Stimulated activated CD8-positive, alpha-beta memory T cell treated with anti-CD3 and anti-CD28 coated beads, Interleukin-12 subunit alpha, Interleukin-12 subunit beta, amount 100 ng/mL, for 4 hours (primary cell): ENCODE results near the gene PITRM1.
"Not testable (repeated sequence)": the region's sequence is repeated elsewhere in the genome, so short reads cannot be mapped to it uniquely, and the experiment has no call there.

ENCODE experiments used
- DNase-seq: peaks from one replicate; pipeline ENCODE4 v3.0.0-alpha.2; 2020; ENCODE audit warnings: low read depth

The PITRM1 gene

GRCh38 chr10:3122034-3122433, 50.5 kb downstream of the PITRM1 start:
- no peak for DNase-seq

DNA sequence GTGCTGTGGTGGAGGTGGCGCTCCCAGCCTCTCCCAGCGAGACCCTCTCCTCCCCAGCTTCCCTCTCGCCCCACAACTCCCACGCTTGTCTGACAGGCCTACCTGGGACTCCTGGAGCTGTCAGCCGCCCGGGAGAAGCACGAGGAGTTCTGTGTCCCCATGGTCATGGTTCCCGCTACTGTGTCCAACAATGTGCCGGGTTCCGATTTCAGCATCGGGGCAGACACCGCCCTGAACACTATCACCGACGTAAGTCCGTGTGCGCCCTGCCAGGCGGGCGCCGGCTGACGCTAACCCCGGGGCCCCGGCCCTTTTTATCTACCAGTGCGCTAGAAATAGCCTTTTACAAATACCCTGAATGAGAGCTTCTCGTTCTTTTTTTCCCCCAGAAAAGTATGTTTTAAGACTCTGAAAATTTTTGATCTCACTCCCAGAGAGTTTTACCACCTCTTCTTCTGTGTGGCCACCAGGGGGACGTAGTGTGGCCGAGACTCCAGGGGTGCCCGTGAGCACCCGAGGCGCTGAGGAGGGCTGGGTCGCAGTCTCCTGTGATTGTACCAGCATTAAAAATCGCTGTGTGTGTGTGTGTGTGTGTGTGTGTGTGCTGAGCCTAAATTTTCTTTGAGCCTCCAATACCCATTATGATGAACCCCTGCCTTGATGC, 52.7 kb downstream of the PITRM1 start:
- DNase-seq: no peak

- no peak for DNase-seq
Measured at GRCh38 chr10:3118641-3119091, 53.9 kb downstream of the PITRM1 start.

GRCh38 chr10:3117486-3117885, 55.1 kb downstream of the PITRM1 start:
- DNase-seq: no peak

- no peak for DNase-seq
Measured at GRCh38 chr10:3116508-3117100, 56.0 kb downstream of the PITRM1 start.

- no peak for DNase-seq
Measured at GRCh38 chr10:3115685-3116084, 56.9 kb downstream of the PITRM1 start.

GRCh38 chr10:3113343-3113720, 59.2 kb downstream of the PITRM1 start:
- no peak for DNase-seq

GRCh38 chr10:3111621-3112163, 60.9 kb downstream of the PITRM1 start:
- no peak for DNase-seq

DNA sequence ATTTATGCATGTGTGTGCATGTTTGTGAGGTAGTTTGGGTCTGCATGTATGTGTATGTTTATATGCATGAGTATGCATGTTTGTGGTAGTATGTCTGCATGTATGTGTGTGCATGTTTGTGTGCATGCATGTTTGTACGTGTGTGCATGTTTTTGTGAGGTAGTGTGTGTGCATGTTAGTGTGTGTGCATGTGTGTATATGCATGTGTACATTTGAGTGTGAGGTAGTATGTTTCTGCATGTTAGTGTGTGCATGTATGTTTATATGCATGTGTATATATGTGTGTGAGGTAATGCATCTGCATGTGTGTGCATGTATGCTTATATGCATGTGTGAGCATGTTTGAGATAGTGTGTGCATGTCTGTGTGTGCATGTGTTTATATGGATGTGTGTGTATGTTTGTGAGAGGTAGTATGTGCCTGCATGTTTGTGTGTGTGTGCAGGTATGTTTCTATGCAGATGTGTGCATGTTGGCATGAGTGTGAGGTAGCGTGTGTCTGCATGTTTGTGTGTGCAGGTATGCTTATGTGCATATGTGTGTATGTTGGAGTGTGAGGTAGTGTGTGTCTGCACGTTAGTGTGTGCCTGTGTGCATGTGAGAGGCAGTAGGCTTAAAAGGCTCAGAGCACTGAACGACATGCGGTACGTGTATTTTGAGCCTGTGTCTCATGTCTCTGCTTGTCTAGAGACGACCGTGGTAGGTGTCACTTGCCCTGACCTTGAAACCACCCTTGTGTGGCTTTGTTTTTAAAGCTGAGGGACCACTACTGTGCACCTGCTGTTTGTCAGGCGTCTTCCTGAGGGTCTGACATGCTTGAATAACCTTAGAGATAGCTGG, 61.6 kb downstream of the PITRM1 start:
- DNase-seq: no peak

GRCh38 chr10:3109633-3110032, 62.9 kb downstream of the PITRM1 start:
- DNase-seq: no peak

DNA sequence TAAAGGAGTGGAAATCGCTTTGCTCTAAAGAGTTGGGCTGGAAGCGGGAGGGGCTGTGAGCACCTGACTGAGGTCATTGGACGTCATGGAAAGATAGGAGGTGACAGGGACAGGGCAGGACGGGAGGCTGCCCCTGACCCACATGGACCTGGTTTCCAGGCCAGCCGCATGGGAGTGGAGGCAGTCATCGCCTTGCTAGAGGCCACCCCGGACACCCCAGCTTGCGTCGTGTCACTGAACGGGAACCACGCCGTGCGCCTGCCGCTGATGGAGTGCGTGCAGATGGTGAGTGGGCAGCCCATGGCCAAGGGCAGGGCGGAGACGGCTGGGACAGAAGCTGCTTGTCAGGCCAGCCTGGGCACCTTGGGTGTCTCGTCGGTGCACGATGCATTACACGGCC, 63.4 kb downstream of the PITRM1 start:
- no peak for DNase-seq

DNA sequence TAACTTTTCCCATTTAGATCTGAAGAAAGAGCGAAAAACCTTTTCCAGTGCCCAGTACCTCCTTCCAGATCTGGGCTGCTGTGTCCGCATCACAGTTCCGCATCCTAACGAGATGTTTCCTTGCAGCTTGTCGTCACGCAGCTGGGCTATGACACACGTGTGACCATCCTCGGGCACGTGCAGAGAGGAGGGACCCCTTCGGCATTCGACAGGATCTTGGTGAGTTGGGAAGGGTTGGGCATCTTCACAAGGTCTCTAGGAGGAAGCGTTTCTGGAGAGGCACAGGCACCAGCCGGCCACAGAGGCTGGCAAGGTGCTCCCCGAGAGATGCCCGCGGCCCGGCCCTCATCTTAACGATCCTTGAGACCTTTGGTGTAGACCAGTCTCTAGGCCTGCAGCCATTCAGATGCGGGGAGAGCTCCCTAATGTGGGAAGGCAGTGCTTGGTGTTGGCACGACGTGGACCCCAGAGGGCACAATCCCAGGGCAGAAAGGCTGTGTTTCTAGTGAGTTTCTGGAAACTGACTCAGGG, 63.9 kb downstream of the PITRM1 start:
- no peak for DNase-seq

DNA sequence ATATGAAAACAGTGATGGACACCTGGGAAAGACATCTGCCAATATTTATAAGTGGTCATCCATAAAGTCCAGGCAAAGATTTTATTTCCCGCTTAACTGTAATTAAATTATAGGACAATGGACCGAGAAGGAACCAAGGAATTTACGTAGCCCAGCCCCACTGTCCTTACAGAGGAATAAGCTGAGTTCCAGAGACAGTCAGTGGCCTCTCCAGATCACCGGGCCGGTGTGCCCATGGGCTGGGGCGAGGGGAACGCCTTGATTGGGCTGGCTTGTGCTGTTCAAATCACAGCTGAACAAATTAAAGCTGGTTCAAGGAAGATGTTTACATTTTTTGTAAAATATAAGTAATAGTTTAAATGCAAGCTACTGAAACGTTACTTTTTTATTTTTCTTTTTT, 64.5 kb downstream of the PITRM1 start:
- no peak for DNase-seq

GRCh38 chr10:3107426-3107961, 65.1 kb downstream of the PITRM1 start:
- DNase-seq: no peak

DNA sequence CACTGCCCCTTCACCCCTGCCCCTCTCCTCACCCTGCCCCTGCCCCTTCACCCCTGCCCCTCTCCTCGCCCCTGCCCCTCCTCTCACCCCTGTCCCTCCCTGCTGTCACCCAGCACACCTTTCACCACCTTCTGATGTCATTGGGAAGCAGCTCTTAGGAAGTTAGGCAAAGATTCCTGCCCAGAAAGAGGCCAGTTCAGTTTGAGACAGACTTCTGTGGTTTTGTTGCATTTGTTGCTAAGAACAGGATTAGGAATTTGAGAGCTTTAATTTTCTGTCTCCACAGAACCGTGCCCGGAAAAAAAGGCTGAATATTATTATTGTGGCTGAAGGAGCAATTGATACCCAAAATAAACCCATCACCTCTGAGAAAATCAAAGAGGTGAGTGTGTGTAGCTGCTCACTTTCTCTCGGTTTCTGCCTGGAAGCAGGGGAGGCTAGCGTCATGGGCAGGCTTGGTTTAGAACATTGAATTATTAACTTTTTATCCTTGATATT, 65.6 kb downstream of the PITRM1 start:
- no peak for DNase-seq

DNA sequence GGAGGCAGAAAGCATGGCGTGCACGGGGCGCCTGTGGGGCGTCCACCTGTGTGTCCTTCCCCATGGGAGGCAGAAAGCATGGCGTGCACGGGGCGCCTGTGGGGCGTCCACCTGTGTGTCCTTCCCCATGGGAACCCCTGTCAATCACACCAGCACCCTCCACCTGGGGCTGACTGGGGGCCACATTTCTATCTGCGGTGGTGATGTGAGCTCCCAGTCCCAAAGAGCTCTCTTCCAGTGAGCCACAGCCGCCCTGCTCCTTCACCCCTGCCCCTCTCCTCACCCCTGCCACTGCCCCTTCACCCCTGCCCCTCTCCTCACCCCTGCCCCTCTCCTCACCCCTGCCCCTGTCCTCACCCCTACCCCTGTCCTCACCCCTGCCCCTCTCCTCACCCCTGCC, 66.3 kb downstream of the PITRM1 start:
- not testable (repeated sequence) for DNase-seq

DNA sequence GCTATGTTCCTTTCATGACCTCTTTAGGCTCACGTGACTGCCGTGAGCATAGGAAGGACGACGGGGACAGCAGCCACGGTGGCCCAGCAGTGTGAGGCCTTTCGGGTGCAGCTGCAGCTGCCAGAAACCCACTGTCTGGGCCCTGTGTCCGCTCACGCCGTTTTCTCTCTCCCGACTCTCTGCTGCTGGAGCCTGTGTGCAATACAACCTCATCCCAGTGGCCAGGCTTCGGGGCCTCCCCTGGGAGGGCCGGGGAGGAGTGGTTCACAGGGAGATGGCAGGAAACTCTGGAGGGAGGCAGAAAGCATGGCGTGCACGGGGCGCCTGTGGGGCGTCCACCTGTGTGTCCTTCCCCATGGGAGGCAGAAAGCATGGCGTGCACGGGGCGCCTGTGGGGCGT, 66.7 kb downstream of the PITRM1 start:
- no peak for DNase-seq

DNA sequence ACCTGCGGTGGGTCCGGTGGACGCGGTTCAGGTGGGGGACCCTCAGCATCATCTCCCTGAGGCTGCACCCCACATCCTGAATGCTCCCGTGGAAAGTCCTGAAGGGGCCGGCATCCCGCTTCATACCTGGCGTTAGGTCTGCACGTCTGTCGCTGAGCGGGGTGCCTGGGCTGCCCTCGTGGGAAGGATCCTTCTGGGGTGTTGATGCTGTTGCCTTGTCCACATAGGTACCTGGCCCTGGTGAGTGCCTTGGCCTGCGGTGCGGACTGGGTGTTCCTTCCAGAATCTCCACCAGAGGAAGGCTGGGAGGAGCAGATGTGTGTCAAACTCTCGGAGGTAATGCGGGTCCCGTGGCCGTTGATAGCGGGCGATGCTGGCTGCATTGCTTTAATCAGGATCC, 67.4 kb downstream of the PITRM1 start:
- DNase-seq: no peak

- DNase-seq: no peak
Measured at GRCh38 chr10:3104251-3104918, 68.2 kb downstream of the PITRM1 start.

DNA sequence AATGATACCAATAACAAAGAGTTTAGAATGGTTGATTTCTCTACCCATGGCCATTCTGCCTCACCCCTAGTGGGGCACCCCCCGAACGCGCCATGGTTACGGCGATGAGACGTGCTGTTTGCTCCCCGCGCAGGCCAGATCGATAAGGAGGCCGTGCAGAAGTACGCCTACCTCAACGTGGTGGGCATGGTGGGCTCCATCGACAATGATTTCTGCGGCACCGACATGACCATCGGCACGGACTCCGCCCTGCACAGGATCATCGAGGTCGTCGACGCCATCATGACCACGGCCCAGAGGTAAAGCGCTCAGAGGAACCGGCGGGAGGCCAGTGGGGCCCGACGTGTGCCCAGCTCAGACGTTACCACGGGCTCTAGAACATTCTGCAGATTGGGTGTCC, 68.9 kb downstream of the PITRM1 start:
- DNase-seq: no peak

- DNase-seq: no peak
Measured at GRCh38 chr10:3102720-3103427, 69.7 kb downstream of the PITRM1 start.
